CD4-positive, alpha-beta T cell treated with Interferon alpha-2 for 1 hour (primary cell): ENCODE results near the gene BMAL1.
"Not testable (repeated sequence)": the region's sequence is repeated elsewhere in the genome, so short reads cannot be mapped to it uniquely, and the experiment has no call there.

Source experiments
- DNase-seq, 2 donors: peaks; one replicate each; pipeline ENCODE4 v3.0.0-alpha.2; 2020 to 2022

Gene BMAL1

DNA sequence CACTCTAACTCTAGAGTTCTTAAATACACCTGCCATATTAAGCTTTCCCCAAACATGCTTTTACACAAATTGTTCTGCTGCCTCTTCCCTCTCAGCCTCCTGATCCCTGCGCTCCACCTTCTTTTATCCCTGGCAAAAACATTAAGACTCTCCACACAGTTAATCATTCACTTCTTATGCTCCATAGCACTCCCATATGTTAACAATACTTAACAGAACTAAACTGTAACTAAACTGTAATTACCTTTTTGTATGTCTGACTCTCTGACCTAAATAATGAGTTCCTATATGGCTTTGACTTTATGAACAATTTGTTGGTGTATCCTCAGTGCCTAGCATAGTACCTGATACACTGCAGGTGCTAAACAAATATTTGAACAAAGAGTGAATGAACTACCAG is 113.6 kb downstream of the BMAL1 start:
- no peak for DNase-seq

DNA sequence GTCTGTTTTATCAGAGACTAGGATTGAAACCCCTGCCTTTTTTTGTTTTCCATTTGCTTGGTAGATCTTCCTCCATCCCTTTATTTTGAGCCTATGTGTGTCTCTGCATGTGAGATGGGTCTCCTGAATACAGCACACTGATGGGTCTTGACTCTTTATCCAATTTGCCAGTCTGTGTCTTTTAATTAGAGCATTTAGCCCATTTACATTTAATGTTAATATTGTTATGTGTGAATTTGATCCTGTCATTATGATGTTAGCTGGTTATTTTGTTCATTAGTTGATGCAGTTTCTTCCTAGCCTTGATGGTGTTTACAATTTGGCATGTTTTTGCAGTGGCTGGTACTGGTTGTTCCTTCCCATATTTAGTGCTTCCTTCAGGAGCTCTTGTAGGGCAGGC is 120.7 kb downstream of the BMAL1 start:
- not testable (repeated sequence) for DNase-seq

DNA sequence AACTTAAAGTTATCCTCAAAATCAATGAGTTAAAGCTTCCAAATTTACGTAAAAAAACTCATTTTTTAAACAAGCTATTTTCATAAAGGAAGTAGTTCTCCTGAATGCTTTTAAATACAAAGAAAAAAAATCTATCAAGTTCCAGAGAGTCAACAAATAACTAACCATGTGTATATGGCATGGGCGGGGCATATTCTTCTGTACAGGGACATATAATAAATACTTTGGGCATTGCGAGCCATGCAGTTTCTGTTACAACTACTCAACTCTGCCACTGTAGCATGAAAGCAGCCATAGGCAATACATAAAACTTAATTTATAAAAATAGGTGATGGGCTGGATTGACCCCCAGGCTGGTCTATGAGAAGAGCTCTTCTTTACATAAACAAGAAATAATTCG is 127.6 kb downstream of the BMAL1 start:
- DNase-seq: no peak

DNA sequence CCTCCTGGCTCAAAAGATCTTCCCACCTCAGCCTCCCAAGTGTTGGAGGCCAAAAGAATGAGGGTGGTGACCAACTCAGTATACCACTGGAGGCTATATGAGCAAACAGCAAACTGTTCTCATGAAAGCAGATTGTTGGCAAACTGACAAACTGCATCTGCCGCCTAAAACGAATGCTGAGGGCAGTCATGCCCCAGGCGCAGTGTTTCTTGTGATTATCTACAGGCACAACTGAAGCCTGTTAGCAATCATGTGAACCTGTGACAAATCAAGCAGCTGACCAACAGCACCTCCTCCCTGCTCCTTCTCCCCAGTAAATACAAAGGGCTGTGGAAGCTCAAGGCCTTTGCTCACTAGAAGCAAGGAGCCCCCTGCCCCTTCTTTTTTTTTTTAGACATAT is 137.6 kb downstream of the BMAL1 start:
- no peak for DNase-seq

DNA sequence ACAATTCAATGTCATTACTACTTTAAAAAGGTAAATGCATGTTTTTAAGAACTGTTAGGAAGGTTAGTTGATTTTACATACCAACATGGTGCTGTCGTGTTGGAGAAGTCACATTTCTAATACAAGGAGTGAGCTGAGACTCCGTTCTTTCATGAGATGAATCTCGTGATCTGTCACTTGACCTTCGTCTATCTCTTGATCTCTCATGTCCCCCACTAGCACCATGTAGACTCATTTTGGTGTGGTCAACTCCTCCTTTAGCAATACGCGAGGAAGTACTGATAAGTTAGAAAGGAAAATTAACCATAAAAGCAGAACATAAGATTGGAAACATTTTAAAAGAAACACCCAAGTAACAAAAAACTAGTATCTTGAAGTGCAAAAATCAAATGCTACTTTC is 144.0 kb downstream of the BMAL1 start:
- no peak for DNase-seq

DNA sequence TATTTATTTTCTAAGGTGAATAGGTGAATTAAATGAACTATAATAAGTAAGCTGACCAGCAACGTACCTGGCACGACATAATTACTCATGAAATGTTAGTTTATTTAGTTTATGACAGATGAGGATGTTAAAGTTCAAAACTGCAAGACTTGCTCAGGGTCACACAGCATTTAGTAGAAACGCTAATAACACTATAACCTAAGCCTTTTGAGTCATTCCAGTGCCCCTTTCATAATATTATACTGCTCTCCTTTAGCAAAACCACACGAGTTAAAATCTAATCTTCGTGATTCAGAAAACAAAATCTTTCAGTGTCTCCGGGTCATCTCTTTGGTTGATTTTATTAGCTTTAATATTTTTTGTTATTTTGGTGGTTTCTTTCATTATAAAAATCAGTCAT is 145.8 kb downstream of the BMAL1 start:
- DNase-seq: no peak

DNA sequence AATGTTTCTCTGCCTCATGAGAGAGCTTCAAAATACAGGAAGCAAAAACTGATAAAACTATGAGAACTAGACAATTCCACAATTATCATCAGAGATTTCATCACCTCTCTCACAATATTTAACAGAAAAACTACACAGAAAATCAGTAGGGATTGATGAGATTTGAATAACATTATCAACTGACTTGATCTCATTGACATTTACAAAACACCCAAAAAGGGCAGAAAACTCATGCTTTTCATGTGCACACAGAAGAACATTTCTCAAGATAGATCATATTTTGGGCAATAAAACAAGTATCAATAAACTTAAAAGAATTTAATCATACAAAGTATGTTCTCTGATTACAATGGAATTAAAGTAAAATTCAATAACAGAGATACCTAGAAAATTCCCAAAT is 149.8 kb downstream of the BMAL1 start:
- no peak for DNase-seq

DNA sequence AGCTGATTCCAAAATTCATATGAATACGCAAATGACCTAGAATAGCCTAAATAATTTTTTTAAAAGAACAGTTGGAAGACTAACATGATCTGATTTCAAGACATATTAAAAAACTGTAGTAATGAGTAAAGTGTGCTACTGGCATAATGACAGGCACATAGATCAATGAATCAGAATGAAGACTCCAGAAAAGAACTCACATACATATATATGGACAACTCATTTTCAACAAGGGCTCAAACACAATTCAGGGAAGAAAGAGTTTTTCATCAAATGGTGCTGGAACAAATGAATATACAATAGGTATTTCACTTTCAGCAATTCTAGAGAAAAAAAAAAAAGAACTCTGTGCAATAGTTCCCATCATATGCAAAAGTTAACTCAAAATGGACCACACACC is 151.7 kb downstream of the BMAL1 start:
- no peak for DNase-seq

DNA sequence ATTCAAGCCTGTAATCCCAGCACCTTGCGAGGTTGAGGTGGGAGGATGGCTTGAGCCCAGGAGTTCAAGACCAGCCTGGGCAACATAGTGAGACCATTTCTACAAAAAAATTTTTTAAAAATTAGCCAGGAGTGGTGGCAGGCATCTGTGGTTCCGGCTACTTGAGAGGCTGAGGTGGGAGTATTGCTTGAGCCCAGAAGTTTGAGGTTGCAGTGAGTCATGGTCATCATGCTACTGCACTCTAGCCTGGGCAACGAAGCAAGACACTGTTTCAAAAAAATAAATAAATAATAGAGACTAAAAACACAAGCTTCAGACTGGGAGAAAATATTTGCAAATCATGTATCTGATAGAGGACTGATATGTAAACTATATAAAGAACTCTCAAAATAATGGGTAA is 152.2 kb downstream of the BMAL1 start:
- no peak for DNase-seq

DNA sequence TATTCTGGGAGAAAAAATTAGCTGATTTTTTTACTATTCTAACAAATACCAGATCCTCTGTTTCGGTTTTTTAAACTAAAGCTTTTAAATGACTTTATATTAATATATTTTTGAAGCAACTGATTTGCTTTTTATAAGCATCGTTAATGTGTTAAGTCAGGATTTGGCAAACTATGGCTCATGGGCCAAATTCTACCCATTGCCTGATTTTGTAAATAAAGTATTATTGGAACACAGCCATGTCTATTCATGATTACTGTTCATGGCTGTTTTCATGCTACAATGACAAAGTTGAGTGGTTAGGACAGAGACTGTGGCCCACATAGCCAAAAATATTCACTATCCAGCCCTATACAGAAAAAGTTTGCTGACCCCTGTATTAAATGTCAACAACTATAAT is 155.8 kb downstream of the BMAL1 start:
- DNase-seq: no peak

DNA sequence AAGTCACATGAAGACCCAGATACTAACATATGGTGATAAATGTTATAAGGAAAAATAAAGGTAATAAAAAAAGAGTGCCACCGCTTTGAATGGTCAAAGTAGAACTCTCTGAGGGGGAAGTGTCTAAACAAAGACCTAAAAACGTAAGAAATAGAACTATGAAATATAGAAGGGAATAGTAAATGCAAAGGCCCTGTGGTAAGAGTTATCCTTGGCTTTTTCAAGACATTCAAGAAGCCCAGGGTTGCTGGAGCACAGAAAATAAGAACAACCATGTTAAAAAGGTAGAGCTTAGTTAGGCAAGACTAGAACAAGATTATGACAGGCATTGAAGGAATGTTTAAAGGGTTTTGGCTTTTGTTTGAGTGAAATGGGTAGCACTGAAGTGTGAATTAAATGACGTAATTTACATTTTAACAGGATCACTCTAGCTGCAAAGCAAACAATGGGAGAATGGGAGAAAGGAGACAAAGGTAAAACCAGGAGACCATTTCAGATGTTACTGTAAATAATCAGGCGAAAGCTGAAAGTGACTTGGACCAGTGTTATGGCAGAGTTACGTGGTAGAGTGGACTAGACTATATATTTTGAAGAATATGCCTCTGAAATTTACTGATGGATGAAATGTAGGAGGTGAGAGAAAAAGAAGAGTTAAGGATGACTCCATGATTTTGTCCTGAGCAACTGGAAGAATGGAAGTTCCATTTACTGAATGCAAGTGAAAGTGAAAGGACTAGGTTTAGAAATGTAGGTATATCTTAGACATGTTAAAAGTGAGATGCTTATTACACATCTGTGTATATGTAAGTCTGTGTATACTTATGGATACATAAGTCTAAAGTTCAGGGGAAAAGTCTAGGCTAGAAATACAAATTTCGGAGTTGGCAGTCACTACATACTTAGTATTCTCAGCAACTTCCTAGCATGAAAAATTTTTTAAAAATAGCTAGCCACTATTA is 156.9 kb downstream of the BMAL1 start:
- no peak for DNase-seq

DNA sequence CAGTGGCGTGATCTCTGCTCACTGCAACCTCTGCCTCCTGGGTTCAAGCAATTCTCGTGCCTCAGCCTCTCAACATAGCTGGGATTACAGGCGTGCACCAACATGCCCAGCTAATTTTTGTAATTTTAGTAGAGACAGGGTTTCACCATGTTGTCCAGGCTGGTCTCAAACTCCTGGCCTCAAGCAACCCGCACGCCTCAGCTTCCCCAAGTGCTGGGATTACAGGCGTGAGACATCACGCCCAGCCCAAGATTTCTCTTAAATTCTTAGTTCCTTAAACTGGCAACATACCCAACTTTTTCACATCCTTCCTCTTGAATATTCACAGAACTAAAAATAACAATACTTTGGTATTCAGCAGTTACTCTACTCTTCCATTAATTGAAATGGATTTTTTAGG is 159.2 kb downstream of the BMAL1 start:
- not testable (repeated sequence) for DNase-seq
